Kidney tubule cell (primary cell): ENCODE data around the gene LPCAT3.
A peak's percentile ranks its signal among the peaks of the same experiment; 100 is the strongest.

ENCODE experiments used
- DNase-seq: peaks from one replicate; pipeline ENCODE4 v3.0.0-alpha.2; 2018; ENCODE audit warnings: low spot score

LPCAT3 gene

DNA sequence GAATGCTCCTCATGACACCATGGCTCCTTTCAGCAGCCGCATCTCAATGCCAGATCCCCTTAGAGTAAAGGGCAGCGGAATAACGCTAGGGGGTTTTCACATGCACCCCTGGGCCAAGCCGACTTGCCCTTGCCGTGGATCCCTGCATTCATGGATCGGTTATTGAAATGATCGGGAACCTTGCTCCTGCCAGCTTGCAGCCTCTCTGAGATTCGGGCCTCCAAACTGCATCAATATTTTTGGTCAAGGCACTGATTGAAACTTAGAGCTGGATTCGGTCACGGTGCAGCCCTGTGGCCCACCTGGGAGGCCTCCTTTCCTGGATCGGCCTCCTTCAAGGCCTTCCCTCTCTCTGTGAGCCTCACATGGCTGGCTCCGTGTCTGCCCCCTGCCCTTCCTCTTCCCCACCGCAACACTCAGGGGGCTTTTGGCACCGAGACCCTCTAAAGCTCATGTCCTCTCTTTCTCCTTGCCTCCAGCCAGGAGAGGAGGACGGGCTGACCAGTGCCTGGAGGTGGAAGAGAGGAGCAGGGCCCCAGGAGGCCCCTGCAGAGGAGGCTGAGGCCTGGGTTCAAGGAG lies 65.3 kb downstream of the LPCAT3 start:
- DNase-seq = no peak

DNA sequence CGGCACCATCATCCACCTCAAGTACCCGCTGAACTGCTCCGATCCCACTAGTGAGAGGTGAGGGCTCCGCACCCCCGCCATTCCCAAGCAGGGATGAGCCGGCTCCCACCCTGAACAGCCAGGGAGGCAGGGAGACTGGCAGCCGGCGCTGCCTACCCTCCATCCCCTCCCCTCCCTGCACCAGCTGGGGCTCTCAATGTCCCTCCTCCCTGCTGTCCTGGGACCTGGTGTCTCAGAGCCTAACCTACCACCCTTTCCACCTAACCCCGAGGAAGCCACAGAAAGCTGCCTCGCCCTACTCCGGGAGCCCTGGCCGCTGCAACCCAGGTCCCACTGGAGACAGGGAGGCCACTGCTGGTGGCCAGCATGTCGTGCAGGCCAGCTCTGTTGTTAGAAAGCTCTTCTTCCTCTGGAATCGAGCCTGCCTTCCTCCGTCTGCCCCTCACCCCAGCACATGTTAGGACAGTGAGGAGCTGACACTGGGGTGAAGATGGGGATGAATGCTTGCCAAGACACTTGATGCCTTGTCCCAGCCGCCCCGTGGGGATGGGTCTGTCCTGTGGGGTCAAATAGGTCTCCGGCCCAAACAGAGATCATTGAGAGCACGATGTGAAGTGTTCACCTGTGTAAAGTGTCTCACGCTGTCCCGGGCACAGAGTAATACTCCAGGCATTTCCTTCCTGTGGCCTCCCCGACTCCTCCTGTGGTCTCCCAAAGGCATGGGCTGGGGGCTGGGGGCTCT lies 66.0 kb downstream of the LPCAT3 start:
- no peak for DNase-seq

- no peak for DNase-seq
These were observed 66.6 kb downstream of the LPCAT3 start for GRCh38 chr12:6951551-6952120.

DNA sequence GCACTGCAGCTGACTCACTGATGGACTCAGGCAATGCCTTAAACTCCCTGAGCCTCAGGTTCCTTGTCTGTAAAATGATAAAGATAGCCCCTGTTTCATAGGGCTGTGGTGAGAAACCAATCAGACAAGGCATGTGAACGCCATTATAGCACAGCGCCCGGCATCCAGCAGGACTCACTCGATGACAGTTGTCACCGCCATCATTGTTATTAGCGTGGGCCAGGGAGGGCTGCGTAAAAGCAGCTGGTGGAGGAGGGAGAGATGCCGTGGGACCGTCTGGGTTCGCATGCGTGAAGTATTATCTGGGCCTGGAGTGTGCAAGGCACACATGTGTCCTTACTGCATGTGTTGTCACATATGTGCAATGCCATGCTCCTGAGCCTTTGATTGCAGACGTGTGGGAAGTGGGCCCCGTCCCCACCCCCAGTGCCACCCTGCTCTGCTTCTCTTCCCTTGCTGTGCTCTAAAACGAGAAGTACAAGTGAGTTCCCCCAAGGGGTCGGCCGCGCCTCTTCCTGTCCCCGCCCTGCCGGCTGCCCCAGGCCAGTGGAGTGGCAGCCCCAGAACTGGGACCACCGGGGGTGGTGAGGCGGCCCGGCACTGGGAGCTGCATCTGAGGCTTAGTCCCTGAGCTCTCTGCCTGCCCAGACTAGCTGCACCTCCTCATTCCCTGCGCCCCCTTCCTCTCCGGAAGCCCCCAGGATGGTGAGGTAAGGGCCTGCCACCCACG lies 67.3 kb downstream of the LPCAT3 start, which contains the start of gene PTPN6:
Gene PTPN6, plus strand, starts transcription at position 546 of the 730 bp plus-strand sequence. Its CDS starts 157 bp downstream, at position 703.
- DNase-seq = no peak

DNA sequence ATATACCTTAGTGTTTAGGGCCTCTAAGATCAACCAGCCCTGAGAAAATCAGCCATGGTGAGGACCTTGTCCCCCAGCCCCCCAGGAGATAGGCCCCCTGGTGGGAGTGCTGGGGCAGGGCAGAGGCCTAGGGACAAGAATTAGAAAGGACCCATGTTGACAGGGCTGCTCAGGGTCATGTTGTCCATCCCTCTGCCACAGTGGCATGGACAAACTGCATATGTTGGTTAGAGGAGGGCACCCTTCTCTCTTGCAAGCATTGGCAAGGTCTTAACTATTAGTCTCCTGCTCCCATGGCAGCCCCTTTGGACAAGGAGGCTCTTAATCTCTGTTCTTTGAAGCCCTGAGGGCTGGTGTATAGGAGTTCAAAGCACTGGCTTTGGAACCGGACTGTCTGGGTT lies 67.9 kb downstream of the LPCAT3 start:
- DNase-seq = no peak

DNA sequence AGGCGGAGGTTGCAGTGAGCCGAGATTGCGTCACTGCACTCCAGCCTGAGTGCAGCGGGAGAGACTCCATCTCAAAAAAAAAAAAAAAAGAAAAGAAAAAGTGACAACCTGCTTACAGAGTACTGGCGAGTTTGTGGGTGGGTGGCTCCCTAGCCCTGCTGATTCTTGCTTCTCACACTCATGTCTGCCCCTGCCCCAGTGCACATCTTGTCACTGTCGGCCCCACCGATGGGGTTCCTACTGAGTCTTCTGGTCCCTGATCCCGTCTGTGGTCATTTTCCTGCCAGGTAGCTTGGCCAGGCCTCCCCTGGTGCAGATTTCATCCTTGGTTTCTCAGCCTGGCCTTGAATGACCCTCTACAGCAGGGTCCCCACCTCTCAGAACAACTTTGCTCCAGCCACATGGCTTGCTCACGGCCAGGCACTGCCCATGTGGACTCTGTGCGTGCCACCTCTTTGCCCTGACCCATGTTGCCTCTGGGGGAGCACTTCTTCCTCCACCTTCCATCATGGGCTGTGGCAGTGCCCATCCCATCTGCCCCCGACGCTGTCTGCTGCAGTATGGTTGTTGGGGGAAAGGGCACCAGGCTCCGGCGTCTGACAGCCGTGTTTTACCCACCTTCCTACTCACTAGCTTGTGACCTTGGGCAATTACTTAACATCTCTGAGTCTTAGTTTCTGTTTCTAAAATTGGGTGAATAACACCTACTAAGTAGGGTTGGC lies 69.2 kb downstream of the LPCAT3 start:
- no peak for DNase-seq

- DNase-seq = no peak
These were observed 70.7 kb downstream of the LPCAT3 start for GRCh38 chr12:6947615-6948014.

GRCh38 chr12:6946920-6947374 lies 71.3 kb downstream of the LPCAT3 start:
- no peak for DNase-seq

GRCh38 chr12:6946033-6946919 lies 72.0 kb downstream of the LPCAT3 start:
- peak; percentile 99 for DNase-seq

DNA sequence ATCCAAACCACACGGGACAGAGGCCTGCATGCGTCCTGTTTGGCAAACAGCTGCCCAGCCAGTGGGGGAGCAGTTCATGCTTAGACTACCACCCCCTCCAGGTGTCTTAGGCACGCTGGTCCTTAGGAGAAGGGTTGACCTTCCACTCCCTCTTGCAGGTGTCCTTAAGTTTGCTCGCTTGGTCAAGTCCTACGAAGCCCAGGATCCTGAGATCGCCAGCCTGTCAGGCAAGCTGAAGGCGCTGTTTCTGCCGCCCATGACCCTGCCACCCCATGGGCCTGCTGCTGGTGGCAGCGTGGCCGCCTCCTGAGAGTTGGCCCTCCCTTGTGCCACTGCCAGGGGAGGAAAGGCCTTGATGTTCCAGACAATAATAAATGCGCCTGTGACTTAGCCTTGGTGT lies 72.7 kb downstream of the LPCAT3 start:
- DNase-seq = no peak

- peak; percentile 92 for DNase-seq
These were observed 73.7 kb downstream of the LPCAT3 start for GRCh38 chr12:6944381-6945186.

GRCh38 chr12:6943722-6944380 lies 74.4 kb downstream of the LPCAT3 start, which contains the start of the genes C12orf57 and RNU7-1:
TSS of gene C12orf57 (plus strand) at chr12:6944022. CDS start at chr12:6944122, 100 bp downstream.
TSS of gene RNU7-1 (plus strand) at chr12:6943816.
- DNase-seq = peak; percentile 98

DNA sequence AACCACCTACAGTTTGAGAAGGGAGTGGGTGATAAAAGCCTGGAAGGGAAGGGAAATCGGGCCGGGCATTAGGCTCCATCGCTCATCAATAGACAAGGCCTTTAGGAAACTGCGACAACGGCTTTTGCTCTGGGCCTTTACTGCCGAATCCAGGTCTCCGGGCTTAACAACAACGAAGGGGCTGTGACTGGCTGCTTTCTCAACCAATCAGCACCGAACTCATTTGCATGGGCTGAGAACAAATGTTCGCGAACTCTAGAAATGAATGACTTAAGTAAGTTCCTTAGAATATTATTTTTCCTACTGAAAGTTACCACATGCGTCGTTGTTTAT lies 74.9 kb downstream of the LPCAT3 start:
- peak; percentile 92 for DNase-seq

DNA sequence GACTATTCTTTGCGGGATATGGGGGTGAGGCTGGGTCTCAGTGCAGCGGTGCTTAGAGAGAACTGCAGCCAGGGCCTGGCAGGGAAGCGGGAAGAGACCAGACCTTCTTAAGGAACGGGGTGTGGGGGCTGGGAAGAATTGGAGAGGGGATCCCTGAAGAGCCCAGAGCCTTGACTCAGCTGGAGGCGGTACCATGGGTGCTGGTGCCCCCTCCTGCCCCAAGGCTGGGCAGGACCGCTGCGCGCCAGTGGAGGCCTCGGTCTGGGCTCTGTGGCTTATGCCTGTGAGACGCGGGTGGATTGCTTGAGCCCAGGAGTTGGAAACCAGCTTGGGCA lies 76.0 kb downstream of the LPCAT3 start:
- DNase-seq = no peak

DNA sequence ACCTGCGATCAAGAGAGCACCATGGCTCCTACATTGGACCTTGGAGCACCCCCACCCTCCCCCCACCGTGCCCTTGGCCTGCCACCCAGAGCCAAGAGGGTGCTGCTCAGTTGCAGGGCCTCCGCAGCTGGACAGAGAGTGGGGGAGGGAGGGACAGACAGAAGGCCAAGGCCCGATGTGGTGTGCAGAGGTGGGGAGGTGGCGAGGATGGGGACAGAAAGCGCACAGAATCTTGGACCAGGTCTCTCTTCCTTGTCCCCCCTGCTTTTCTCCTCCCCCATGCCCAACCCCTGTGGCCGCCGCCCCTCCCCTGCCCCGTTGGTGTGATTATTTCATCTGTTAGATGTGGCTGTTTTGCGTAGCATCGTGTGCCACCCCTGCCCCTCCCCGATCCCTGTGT lies 76.5 kb downstream of the LPCAT3 start:
- no peak for DNase-seq

DNA sequence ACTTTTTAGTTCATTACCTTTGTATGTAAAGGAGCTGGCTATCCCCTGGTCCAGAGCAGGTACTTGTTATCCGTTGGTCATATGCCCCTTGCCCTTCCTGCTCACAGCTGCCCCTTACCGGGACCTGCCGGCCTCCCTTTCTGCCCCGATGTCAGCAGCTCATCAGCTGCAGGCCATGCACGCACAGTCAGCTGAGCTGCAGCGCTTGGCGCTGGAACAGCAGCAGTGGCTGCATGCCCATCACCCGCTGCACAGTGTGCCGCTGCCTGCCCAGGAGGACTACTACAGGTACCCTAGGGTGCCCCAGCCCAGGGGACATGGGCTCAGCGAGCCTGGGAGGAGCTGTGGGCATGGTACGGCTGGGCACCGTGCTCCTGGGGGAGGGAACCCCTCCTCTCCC lies 77.0 kb downstream of the LPCAT3 start:
- DNase-seq = no peak

- DNase-seq = no peak
These were observed 79.1 kb downstream of the LPCAT3 start for GRCh38 chr12:6939191-6939540.

DNA sequence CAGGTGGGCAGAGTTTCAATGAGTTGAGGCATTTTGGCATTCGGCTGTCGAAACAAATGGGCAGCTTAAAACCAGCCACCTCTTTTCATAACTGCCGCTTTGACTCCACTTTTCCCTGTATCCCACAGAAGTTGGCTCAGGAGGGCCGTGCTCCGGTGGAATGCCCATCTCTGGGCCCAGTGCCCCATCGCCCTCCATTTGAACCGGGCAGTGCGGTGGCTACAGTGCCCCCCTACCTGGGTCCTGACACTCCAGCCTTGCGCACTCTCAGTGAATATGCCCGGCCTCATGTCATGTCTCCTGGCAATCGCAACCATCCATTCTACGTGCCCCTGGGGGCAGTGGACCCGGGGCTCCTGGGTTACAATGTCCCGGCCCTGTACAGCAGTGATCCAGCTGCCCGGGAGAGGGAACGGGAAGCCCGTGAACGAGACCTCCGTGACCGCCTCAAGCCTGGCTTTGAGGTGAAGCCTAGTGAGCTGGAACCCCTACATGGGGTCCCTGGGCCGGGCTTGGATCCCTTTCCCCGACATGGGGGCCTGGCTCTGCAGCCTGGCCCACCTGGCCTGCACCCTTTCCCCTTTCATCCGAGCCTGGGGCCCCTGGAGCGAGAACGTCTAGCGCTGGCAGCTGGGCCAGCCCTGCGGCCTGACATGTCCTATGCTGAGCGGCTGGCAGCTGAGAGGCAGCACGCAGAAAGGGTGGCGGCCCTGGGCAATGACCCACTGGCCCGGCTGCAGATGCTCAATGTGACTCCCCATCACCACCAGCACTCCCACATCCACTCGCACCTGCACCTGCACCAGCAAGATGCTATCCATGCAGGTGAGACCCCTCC lies 79.7 kb downstream of the LPCAT3 start:
- no peak for DNase-seq
